IPS-NIHi7 (cell line): Measurements from ENCODE around the gene FIBCD1.

ENCODE experiments used
- DNase-seq: peaks from one replicate; pipeline ENCODE4 v3.0.0; 2012; ENCODE audit warnings: mixed read lengths; ENCODE audit errors: extremely low spot score

Gene FIBCD1

GRCh38 chr9:130880599-130881220, 58.3 kb downstream of the FIBCD1 start:
- no peak for DNase-seq

- no peak for DNase-seq
Observed at GRCh38 chr9:130879863-130880411, 59.1 kb downstream of the FIBCD1 start.

GRCh38 chr9:130878295-130878694, 60.8 kb downstream of the FIBCD1 start:
- DNase-seq, result no peak

- no peak for DNase-seq
Observed at GRCh38 chr9:130877300-130877699, 61.7 kb downstream of the FIBCD1 start.

- no peak for DNase-seq
Observed at GRCh38 chr9:130874783-130875182, 64.3 kb downstream of the FIBCD1 start.

GRCh38 chr9:130873966-130874365, 65.1 kb downstream of the FIBCD1 start:
- no peak for DNase-seq

DNA sequence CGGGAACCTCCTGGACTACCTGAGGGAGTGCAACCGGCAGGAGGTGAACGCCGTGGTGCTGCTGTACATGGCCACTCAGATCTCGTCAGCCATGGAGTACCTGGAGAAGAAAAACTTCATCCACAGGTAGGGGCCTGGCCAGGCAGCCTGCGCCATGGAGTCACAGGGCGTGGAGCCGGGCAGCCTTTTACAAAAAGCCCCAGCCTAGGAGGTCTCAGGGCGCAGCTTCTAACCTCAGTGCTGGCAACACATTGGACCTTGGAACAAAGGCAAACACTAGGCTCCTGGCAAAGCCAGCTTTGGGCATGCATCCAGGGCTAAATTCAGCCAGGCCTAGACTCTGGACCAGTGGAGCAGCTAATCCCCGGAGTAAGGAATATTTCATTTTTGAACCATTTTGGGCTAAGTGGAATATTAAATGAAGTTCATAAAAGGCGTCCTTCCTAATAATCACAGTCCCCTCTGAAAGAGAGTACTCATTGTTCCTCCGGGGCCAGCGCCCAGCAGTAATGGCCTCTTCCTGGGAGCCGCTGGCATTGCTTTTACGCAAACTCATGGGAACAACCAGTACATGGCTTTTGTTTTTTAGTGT, 66.0 kb downstream of the FIBCD1 start:
- DNase-seq, result no peak

DNA sequence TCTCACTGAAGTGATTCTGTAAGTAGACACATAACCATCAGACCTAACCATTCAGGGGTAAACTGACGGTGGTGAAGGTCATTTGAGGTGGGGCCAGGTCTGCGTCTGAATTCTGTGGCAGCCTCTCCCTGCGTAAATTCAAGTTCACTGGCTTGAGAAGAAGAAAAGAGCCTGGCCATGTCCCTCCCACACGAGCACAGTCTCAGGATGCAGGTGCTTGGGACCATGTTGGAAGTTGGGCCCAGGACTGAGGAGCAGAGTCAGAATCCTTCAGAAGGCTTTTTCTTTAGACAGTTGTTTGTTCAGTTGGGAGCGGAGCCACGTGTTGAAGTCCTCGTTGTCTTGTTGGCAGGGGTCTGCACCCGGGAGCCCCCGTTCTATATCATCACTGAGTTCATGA, 66.5 kb downstream of the FIBCD1 start:
- DNase-seq, result no peak

GRCh38 chr9:130872093-130872492, 67.0 kb downstream of the FIBCD1 start:
- DNase-seq, result no peak

GRCh38 chr9:130871395-130872062, 67.5 kb downstream of the FIBCD1 start:
- no peak for DNase-seq

- no peak for DNase-seq
Observed at GRCh38 chr9:130870491-130871381, 68.3 kb downstream of the FIBCD1 start.

GRCh38 chr9:130869250-130869649, 69.8 kb downstream of the FIBCD1 start:
- DNase-seq, result no peak

- no peak for DNase-seq
Observed at GRCh38 chr9:130868230-130868629, 70.8 kb downstream of the FIBCD1 start.

DNA sequence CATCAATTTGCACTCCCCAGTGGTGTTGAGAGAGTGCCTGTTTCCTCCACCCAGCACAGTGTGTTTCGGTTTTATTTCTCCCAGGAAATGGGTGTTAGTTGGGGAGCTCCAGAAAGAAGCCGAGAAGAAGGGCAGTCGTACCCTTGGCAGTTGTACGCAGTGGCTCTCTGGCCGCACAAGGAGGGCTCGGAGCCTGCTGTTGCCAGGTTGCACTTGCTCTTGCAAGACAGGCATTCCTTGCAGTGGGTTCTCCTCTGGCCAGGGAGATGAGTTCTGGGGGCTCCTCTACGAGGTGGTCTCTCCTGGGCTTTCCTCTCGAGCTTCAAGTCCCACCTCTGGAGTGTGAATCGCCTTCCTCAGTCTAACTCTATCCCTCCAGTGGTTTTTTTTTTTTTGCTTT, 71.5 kb downstream of the FIBCD1 start:
- no peak for DNase-seq

- DNase-seq, result peak; percentile 87
Observed at GRCh38 chr9:130866474-130866965, 72.5 kb downstream of the FIBCD1 start.

- no peak for DNase-seq
Observed at GRCh38 chr9:130865921-130866320, 73.1 kb downstream of the FIBCD1 start.

GRCh38 chr9:130864541-130864940, 74.5 kb downstream of the FIBCD1 start:
- DNase-seq, result no peak

DNA sequence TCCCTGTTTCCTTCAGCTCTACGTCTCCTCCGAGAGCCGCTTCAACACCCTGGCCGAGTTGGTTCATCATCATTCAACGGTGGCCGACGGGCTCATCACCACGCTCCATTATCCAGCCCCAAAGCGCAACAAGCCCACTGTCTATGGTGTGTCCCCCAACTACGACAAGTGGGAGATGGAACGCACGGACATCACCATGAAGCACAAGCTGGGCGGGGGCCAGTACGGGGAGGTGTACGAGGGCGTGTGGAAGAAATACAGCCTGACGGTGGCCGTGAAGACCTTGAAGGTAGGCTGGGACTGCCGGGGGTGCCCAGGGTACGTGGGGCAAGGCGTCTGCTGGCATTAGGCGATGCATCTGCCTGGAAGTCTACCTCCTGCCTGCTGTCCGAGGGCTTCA, 76.3 kb downstream of the FIBCD1 start:
- DNase-seq, result no peak

- no peak for DNase-seq
Observed at GRCh38 chr9:130862217-130862616, 76.8 kb downstream of the FIBCD1 start.

DNA sequence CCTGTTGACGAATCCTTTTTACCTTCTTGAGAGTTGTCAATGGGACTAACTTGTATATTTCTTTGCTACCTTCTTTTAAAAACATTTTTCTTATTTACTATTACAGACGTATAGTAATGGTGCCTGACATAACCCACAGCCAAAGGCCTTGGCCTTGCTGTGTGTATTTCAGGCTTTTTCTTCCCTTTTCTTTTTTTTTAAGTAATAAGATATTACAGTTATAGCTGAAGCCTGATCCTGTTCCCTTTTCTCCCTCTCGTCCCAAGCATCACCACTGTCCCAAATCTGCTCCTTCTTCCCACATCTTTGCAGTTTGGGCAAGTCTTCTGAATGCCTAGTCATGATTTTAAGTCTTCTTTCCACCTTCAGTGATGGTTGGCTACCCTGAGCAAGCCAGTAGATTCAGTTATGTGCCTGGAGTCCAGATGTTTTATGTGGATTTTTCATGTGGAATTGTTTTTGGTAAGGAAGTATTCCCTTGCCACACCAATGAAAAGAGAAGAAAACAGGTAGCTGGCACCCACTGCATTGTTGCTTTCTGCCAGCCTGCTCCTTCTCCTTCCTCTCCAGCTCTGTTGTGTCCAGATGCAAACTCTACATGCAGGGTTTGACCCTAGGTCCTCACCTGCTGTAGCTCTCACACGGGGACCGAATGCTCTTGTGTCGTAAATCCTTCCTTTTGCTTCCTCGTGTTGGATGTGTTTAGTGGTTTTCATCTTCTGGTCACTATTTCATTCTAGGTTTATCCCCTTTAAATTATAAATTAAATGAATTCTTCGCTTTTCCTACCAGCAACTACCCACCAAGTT, 77.5 kb downstream of the FIBCD1 start:
- DNase-seq, result no peak
